Measurements from ENCODE around the gene MYO18A. TPM values are rescaled to one million over a fixed set of nuclear protein-coding genes. Genes with fewer than 3 reads are reported as not detected.

The MYO18A gene
- total and polyA plus RNA-seq, 2 of the 4 experiments (the other 2 are of a cell fraction) = 22.4 to 39.1 TPM

- H3K23ac ChIP-seq (ENCODE audit: low read depth, low read length) = no peak overlapping the region
- H3K4me3 ChIP-seq (ENCODE audit: insufficient read depth, low read depth, low read length) = no peak overlapping the region
- no peak overlapping the region for H3K56ac ChIP-seq (ENCODE audit: extremely low read depth, insufficient read depth, low read length)
- H4K5ac ChIP-seq (ENCODE audit: low read depth, low read length) = no peak overlapping the region
- H3K4ac ChIP-seq (ENCODE audit: low read depth, low read length) = no peak overlapping the region
- H2AK5ac ChIP-seq (ENCODE audit: low read depth, low read length) = no peak overlapping the region
- intact Hi-C loops (cut with micrococcal nuclease) (loop anchor here (1.0 kb wide), 3 partner anchors 20 to 94 kb away; partner anchors contain the start of gene MYO18A), in situ Hi-C loops (cut with MboI; ENCODE audit: low sequenced_read_pairs) (no loop called here), dilution Hi-C loops (cut with HindIII; ENCODE audit: low sequenced_read_pairs, unreplicated experiment) (no loop called here)
- no peak overlapping the region for H3K4me2 ChIP-seq (ENCODE audit: low read depth, low read length)
- no peak overlapping the region for H2AFZ ChIP-seq (replicated peaks; ENCODE audit: low read length, poor library complexity)
- no peak overlapping the region for H2BK20ac ChIP-seq (ENCODE audit: low read depth, low read length)
- no peak overlapping the region for H2BK5ac ChIP-seq (ENCODE audit: low read depth, low read length, poor library complexity, severe bottlenecking)
- no peak overlapping the region for H2BK15ac ChIP-seq (ENCODE audit: low read depth, low read length)
- DNase-seq (no peak), ATAC-seq (ENCODE audit: low read depth) (peak; percentile 4; the same call in 1 of the 2 replicates)
- TF ChIP-seq SMC3 (IDR thresholded peaks at IDR 0.05; ENCODE audit: low read depth, low read length) = no peak
- TF ChIP-seq POLR2A (IDR thresholded peaks at IDR 0.05; ENCODE audit: low read depth, low read length) = no peak
- no peak for TF ChIP-seq FOS (IDR thresholded peaks at IDR 0.05; ENCODE audit: low read depth, low read length)
- no peak for TF ChIP-seq MXI1 (IDR thresholded peaks at IDR 0.05; ENCODE audit: borderline replicate concordance, low read depth, low read length)
- TF ChIP-seq RFX5 (IDR thresholded peaks at IDR 0.05; ENCODE audit: low read depth, low read length) = no peak
- no peak for TF ChIP-seq CEBPB (IDR thresholded peaks at IDR 0.05; ENCODE audit: low read depth, low read length)
- TF ChIP-seq RCOR1 (IDR thresholded peaks at IDR 0.05; ENCODE audit: insufficient replicate concordance, low read length) = no peak
- TF ChIP-seq USF2 (IDR thresholded peaks at IDR 0.05; ENCODE audit: low read depth, low read length) = no peak
- BruUV-seq (replicated peaks) = no TSS peak
- no peak overlapping the region for H3K9ac ChIP-seq (ENCODE audit: low read depth, low read length)
- H2AK9ac ChIP-seq (replicated peaks; ENCODE audit: low read depth, low read length, poor library complexity) = no peak overlapping the region
- H3K9me1 ChIP-seq (ENCODE audit: insufficient read depth, low read length) = 0 out of 2 replicates have a peak, but pooled peaks cover 7% of the 10 kb centered on the region
- peaks cover 24 to 31% of the 10 kb centered on the region in 2 experiments for H3K79me1 ChIP-seq (ENCODE audit: low read depth in 1 of 2, low read length in 2 of 2)
- no peak overlapping the region for H4K91ac ChIP-seq (ENCODE audit: insufficient read depth, low read depth, low read length)
- H4K20me1 ChIP-seq (ENCODE audit: insufficient read depth, low read length) = peaks cover 23% of the 10 kb centered on the region; the same call in 1 of the 2 replicates
- no peaks in the 10 kb centered on the region for H3K9me3 ChIP-seq (ENCODE audit: control insufficient read depth, insufficient read depth, low read length)
- no peak overlapping the region for H2BK120ac ChIP-seq (ENCODE audit: low read depth, low read length)
- H3K4me1 ChIP-seq (ENCODE audit: control insufficient read depth, insufficient read depth, low read length) = no peaks in the 10 kb centered on the region
- H3K27me3 ChIP-seq (ENCODE audit: control insufficient read depth, insufficient read depth, low read length) = no peaks in the 10 kb centered on the region
- H4K8ac ChIP-seq (ENCODE audit: low read depth in 2 of 2, low read length in 2 of 2) = no peak overlapping the region
- H3K18ac ChIP-seq (ENCODE audit: low read depth, low read length) = no peak overlapping the region
- POLR2A ChIA-PET (ENCODE audit: unreplicated experiment) = no interaction called here
- 100% methylated on average over 3 of the region's 5 CpGs; no CpG with 5 or more reads in 1 of the 2 experiments for WGBS, 2 experiments (ENCODE audit: extremely low coverage in 2 of 2, insufficient read length in 1 of 2)
- no peak overlapping the region for H3K27ac ChIP-seq (ENCODE audit: insufficient read depth, low read length)
- CTCF ChIA-PET = interaction anchor here (1.2 to 2.3 kb wide), 8 partner anchors 12 to 166 kb away, joined by 4 to 40 read pairs (median 5); no protein-coding TSS in a partner anchor
- no peak overlapping the region for H3K14ac ChIP-seq (replicated peaks; ENCODE audit: low read depth, low read length)
- peaks cover 18% of the 10 kb centered on the region for H3K36me3 ChIP-seq (ENCODE audit: control insufficient read depth, insufficient read depth, low read length)
These were observed 55.3 kb downstream of the MYO18A start for GRCh38 chr17:29124925-29125273.

All from IMR-90 (cell line).